HG02970 (cell line): Measurements from ENCODE around the gene PCSK6.
"Not testable (repeated sequence)": the region's sequence is repeated elsewhere in the genome, so short reads cannot be mapped to it uniquely, and the experiment has no call there.

Source experiments
- ATAC-seq: cut with Tn5 transposase; IDR thresholded peaks from one replicate; pipeline ENCODE4 v1.9.1; 2021; ENCODE audit warnings: mild to moderate bottlenecking, moderate library complexity, moderate number of reproducible peaks; ENCODE audit not compliant: unreplicated experiment, low FRiP score

Gene PCSK6

DNA sequence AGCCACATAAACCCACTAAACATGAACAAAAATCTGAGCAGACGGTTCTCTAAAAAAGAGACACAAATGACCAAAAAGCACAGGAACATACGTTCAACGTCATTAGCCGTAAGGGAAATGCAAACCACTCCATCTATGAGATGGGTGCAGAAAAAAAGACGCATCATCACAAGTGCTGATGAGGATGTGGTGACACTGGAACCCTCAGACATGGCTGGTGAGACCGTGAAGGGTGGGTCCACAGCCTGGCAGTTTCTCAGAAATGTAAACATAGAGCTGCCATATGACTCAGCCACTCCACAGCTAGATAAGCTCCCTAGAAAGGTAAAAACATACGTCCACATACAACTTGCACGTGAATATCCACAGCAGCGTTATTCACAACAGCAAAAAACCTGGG lies 23.3 kb downstream of the PCSK6 start:
- no peak for ATAC-seq

- ATAC-seq = no peak
Observed at GRCh38 chr15:101464999-101465669, 24.4 kb downstream of the PCSK6 start.

- no peak for ATAC-seq
Observed at GRCh38 chr15:101464256-101464998, 25.1 kb downstream of the PCSK6 start.

DNA sequence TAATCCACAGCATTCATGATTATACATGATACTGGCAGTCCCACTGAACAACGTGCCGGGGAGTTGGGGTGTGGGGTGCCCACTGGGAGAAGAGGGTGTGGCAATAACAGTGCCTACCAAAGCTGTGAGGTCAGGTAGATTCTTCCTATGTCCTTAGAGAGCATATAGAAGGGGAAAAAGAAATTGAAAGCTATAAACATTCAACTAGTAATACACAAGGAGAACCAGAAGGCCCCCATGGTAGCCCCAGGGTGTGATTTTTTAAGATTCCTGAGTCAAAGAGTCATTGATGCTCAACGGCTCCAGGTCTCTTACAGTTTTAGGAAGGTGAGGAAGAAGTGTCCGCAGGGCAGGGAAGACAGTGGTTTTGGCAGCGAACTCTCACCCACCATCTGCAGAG lies 25.8 kb downstream of the PCSK6 start:
- ATAC-seq = not testable (repeated sequence)

GRCh38 chr15:101463270-101463669 lies 26.2 kb downstream of the PCSK6 start:
- no peak for ATAC-seq

DNA sequence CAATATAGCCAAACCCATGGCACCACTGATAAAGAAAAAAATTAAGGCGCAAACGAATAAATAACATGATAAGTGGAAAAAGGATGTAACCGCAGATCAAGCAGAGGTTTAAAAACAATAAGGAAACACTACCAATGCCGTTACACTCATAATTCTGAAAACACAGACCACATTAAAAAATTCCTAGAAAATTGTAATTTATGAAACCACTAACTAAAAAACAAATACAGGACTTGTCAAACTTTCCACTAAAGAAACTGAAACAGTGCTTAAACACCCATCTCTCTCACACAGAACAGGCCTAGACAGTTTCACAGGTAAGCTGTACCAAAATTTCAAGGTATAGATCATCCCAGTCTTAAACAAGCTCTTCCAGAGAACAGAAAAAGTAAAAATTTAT lies 28.4 kb downstream of the PCSK6 start:
- ATAC-seq = no peak

DNA sequence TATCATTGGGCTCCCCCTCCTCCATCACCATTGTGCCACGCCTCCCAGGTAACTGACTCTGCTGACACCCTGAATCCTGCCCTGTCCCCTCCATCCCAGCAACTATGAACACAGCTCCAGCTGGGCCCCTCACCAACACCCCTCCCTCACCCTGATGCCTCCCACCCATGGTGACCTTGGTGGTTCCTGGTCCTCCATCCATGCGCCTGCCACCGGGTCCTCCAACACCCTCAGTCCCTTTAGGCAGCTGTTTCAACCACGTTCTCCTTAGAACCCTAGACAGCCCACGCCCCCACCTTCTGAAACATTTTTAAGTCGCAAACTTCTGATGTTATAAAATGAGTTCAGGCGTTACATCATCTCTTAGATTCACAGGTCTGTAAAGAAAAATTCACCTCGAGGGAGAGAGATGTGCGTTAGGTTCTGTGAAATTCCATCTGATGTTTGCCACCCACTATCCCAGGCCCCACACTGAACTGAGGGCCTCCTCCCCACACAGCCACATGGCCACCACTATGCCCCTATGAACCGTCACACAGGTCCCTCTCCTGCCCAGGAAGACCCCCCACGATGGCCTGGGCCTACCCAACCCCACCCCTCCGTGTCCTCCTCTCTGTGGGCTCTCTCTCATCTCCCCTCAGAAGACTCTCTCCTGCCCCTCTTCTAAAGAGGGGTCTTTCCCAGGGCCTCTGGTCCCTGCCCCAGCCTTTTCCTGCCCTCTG lies 29.8 kb downstream of the PCSK6 start:
- ATAC-seq = no peak

DNA sequence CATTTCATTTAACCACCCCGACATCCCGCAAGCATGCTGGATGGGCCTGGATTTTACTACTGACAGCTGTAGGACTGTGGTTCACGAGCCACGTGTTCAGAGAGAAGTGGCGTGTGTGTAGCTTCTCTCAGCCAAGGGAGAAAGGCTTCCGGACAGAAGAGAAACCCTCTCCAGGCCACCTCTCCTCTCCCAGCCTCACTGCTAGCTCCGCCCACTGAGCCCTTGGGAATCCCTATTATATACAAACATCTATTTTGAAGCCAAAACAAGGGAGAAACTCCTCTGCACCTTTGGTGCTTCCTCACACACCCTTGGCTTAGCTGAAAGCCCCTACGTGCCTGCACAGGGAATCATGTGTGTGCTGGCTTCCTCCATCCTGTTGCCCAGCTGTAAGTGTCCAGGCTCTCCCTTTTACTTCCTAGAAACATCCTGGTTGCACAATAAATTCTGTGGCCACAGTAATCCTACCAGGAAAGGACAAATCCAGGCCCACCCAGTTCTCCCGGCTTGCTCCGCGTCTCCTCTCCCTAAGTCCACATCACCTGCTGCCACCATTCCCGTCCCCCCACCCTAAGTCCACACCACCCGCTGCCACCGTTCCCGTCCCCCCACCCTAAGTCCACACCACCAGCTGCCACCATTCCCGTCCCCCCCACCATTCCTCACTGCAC lies 30.5 kb downstream of the PCSK6 start:
- no peak for ATAC-seq

- ATAC-seq = no peak
Observed at GRCh38 chr15:101458158-101458900, 31.2 kb downstream of the PCSK6 start.

- ATAC-seq = no peak
Observed at GRCh38 chr15:101457696-101458095, 31.8 kb downstream of the PCSK6 start.

DNA sequence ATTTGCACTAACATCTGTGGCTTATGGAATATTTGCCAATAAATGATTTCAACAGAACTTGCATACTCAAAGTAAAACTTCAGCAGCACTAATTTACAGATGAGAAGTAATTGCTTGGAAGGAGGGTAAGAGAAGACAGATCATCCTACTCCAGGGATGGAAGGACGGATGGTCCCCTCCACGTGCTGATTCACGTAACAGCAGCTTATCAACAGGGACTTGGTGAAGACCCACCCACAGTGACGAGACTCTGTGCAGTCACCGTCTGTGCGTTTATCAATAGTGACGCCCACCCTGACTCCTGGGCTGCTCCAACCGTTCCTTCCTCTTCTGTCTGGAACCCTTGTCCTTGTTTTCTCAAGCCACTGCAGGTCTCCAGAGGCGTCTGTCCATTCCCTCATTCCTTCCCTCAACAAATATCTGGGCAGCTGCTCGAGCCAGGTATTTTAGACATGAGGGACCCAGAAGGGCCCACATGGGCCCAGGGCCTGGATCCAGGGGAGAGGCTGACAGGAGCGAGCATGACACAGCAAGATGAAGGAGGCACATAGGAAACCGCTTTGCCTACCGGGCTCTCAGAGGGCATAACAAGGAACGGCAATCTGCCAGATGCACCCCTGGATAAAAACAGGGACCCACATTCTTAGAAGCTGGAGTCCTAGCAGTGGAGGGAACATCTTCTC lies 33.3 kb downstream of the PCSK6 start:
- ATAC-seq = no peak

DNA sequence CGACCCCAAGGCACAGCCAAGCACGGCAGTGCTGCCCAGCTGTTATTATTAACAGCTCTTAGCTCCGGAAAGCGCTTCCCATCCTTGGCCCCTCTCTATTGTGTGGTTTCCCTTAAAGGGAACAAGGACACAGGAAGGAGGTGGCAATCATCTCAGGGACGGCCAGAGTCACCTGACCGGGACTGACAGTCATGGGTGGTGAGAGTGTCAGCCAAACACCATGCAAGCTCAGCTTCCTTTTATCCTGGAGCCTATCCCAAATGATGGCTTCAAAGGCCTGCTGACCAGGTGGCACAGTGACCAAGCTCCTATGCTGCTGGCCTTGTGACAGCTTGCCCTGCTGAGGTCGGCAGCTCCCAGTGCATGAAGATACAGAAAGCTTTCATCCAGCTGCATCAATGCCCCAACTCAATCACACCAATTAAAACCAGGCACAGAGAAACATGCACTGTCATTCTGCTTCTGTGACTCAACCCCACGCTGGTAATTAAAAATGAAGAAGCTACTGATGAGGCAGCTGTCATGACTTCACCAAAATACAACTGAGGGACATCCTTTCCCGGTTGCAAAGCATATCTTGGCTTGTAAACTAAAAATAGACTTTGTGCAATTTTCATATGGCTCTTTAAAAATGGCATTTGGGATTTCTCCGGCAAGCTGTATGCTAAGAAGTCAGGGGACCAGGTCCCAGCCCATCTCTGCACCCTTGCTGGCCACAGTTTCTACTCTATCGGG lies 34.0 kb downstream of the PCSK6 start:
- no peak for ATAC-seq

DNA sequence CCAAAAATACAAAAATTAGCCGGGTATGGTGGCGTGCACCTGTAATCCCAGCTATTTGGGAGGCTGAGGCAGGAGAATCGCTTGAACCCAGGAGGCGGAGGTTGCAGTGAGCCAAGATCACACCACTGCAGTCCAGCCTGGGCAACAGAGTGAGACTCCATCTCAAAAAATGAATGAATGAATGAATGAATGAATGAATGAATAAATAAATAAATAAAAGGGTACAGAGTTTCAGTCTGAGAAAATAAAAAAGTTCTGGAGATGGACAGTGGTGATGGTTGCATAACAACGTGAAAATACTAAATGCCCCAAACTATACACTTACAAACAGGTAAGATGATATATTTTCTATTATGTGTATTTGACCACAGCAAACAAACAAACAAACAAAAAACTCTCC lies 34.7 kb downstream of the PCSK6 start:
- ATAC-seq = not testable (repeated sequence)

GRCh38 chr15:101454365-101454764 lies 35.1 kb downstream of the PCSK6 start:
- no peak for ATAC-seq

DNA sequence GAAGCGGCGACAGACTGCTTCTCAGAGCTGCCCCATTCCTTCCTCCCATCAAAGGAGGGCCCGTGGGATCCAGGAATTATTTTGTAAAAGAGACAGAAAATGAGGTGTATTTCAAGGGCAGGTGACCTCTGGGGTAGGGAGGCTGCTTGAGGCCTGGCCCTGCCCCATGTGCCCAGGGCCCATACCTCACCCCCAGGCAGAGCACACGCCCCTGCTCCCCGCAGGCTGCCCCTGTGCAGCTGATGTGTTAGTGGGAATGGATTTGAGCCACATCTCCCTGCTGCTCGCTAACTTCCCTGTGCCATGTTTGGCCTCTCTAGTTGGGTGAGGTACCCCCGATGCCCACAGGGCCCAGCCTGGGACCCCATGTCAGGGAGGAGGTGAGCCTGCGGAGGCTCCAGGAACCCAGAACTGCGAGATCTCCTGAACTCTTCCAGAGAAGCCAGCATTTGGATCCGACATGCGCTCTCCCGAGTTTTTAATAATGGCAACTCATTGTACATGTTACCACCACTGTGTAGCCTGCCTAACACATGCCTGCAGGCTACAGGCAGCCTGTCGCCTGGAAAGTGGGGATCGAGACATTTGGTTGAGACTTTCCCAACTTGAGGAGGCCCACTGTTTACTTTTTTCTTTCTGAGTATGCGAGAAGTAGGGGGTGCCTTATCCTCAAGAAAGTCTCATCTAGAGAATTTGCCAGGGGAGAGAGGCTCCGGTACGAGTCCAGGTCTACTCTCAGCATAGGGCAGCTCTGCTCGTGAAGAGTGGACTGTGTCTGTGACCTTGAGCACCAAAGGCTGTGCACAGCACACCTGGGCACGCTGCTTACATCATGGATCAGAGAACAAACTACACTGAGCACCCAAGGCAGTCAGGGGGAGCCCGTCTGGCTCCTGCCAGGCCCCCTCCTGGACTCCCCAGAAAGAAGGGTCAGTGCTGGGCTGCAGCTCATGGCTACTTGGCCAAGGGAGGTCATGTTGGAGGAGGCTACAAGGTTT lies 36.1 kb downstream of the PCSK6 start:
- ATAC-seq = no peak

- no peak for ATAC-seq
Observed at GRCh38 chr15:101452572-101452971, 36.9 kb downstream of the PCSK6 start.

- ATAC-seq = no peak
Observed at GRCh38 chr15:101451846-101452245, 37.7 kb downstream of the PCSK6 start.

- no peak for ATAC-seq
Observed at GRCh38 chr15:101451266-101451799, 38.2 kb downstream of the PCSK6 start.
